ENCODE data around the gene CARNS1. TPM values are rescaled to one million over a fixed set of nuclear protein-coding genes. Genes with fewer than 3 reads are reported as not detected.

The CARNS1 gene, protein sequence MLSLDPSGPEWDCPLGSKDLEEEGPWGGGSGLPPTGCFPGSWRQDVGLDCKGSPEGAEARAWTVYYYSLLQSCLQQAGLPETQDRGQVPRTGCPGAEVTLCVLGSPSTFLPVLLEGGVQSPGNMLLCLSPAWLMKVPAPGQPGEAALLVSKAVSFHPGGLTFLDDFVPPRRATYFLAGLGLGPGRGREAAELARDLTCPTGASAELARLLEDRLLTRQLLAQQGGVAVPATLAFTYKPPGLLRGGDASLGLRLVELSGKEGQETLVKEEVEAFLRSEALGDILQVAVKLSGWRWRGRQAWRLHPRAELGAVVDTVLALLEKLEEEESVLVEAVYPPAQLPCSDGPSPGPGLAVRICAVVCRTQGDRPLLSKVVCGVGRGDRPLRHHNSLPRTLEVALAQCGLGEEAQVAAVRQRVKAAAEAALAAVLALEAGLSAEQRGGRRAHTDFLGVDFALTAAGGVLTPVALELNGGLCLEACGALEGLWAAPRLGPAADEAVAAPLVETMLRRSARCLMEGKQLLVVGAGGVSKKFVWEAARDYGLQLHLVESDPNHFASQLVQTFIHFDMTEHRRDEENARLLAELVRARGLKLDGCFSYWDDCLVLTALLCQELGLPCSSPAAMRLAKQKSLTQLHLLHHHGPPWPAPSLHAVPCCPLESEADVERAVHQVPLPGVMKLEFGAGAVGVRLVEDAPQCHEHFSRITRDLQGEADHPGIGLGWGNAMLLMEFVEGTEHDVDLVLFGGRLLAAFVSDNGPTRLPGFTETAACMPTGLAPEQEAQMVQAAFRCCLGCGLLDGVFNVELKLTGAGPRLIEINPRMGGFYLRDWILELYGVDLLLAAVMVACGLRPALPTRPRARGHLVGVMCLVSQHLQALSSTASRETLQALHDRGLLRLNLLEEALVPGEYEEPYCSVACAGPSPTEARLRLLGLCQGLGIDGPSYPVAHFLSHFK
- 14.5 TPM for total RNA-seq
- long read RNA-seq, full-length matches to known transcripts, result 7 of 86 reads
- long read RNA-seq, partial matches to known transcripts, result 29 of 86 reads
- long read RNA-seq, other reads (novel, unspliced or antisense), result 50 of 86 reads

DNA sequence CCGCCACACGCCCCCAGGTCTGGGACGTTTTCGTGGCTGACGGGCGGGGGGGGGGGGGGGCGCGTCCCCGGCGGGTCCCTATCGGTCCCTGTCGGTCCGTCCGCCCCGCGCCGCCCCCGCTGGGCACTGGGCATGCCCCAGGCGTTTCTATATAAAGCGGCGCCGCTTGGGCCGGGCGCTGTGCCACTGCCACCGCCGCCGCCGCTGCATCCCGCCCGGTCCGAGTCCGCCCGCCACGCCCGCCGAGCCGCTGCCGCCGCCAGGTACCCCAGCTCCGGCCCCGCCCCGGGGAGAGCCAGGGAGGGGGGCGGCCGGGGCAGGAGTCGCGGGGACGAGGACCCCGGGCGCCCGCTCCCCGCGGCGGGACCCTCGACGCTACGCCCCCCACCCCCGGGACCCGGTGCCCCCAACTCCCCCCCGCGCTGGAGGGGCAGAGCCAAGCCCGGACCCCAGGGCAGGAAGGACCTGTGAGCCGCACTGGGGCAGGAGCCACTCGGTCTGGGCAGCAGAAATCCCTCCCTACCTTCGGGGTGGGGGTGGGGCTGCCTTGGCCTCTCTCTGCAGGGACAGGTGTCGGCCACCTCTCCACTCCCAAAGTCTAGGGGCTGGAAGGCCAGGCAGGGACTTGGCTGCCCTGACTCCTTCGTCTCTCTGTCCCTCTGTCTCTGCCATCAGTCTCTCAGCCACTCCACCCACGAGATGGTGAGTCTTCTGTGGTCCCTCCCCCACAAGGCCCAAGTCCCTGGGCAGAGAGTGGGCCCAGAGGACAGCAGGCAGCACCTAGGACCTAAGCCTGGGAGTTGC lies at the start of gene CARNS1:
Gene CARNS1, plus strand, starts transcription at position 178 of the 804 bp plus-strand sequence. Its CDS starts 522 bp downstream, at position 700.
- Histone ChIP-seq H3K4me3 (peak within 1 kb of the TSS; percentile 60), H3K27ac (replicated peaks) (peak within 1 kb of the TSS; percentile 92), H3K4me1 (peaks cover 58% of the 10 kb centered on the region), H3K27me3 (ENCODE audit: low read depth) (peaks cover 50% of the 10 kb centered on the region), H3K9me3 (replicated peaks) (no peaks in the 10 kb centered on the region), H3K36me3 (no peaks in the 10 kb centered on the region)
- intact Hi-C loops (cut with micrococcal nuclease), result no loop called here
- no peak for DNase-seq
- no peak for TF ChIP-seq CTCF (IDR thresholded peaks at IDR 0.05; ENCODE audit: borderline replicate concordance)

DNA sequence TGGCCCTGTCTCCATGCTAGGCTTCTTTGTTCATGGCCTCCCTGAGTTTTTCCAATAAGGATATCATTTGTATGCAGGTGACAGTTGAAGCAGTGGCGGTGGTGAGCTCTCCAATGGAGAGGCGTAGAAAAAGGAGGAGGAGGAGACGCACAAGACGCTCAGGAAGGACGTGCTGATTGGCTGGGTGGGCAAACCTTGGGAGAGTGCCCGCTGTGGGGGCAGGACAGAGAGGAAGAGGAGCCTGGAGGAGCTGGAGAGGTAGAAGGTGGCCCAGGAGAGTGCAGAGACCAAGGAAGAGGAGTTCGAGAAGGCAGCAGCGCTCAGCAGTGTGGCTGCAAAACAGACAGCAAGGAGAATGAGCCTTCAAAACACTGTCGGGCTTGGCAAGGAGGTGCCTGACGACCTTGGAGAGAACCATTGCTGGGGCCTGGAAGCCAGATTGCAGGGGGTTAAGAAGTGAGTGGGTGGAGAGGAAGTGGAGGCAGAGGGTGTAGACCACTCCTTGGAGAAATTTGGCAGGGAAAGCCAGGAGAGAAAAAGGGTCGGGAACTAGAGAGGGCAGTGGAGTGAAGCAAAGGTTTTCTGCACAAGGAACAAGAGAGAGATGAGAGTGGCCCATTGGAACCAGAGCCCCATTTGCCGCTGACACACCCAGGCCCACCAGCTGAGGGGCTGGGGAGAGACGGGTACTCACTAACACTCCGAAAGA lies 49.6 kb upstream of the CARNS1 start:
- H3K4me1 ChIP-seq, result peaks cover 34% of the 10 kb centered on the region

GRCh38 chr11:67366546-67366945 lies 48.9 kb upstream of the CARNS1 start:
- Histone ChIP-seq H3K27ac (replicated peaks) (peak overlapping the region; percentile 1), H3K4me3 (no peak overlapping the region), H3K9me3 (replicated peaks) (no peaks in the 10 kb centered on the region), H3K4me1 (peaks cover 41% of the 10 kb centered on the region), H3K36me3 (no peaks in the 10 kb centered on the region), H3K27me3 (ENCODE audit: low read depth) (no peaks in the 10 kb centered on the region)
- no peak for TF ChIP-seq CTCF (IDR thresholded peaks at IDR 0.05; ENCODE audit: borderline replicate concordance)
- DNase-seq, result no peak
- intact Hi-C loops (cut with micrococcal nuclease), result no loop called here

More for the DNA sequence above, 49.6 kb upstream of the CARNS1 start:
- no peaks in the 10 kb centered on the region for H3K9me3 ChIP-seq (replicated peaks)
- H3K36me3 ChIP-seq, result no peaks in the 10 kb centered on the region
- no peaks in the 10 kb centered on the region for H3K27me3 ChIP-seq (ENCODE audit: low read depth)
- H3K4me3 ChIP-seq, result no peak overlapping the region
- intact Hi-C loops (cut with micrococcal nuclease), result no loop called here
- DNase-seq, result no peak
- peak overlapping the region; percentile 1 for H3K27ac ChIP-seq (replicated peaks)
- no peak for TF ChIP-seq CTCF (IDR thresholded peaks at IDR 0.05; ENCODE audit: borderline replicate concordance)

GRCh38 chr11:67366961-67367760 lies 48.3 kb upstream of the CARNS1 start:
- DNase-seq, result no peak
- Histone ChIP-seq H3K9me3 (replicated peaks) (no peaks in the 10 kb centered on the region), H3K4me1 (peaks cover 47% of the 10 kb centered on the region), H3K36me3 (no peaks in the 10 kb centered on the region), H3K27me3 (ENCODE audit: low read depth) (no peaks in the 10 kb centered on the region), H3K4me3 (no peak overlapping the region), H3K27ac (replicated peaks) (peak overlapping the region; percentile 1)
- intact Hi-C loops (cut with micrococcal nuclease), result no loop called here
- no peak for TF ChIP-seq CTCF (IDR thresholded peaks at IDR 0.05; ENCODE audit: borderline replicate concordance)

All from left ventricle myocardium inferior (tissue), 1 donor.